ENCODE results near the gene CDCA4. TPM values are rescaled to one million over a fixed set of nuclear protein-coding genes. Genes with fewer than 3 reads are reported as not detected.

The CDCA4 gene
- total RNA-seq, 6 experiments from 2014 or later, result 11.6 to 20.3 (median 18.4) TPM

DNA sequence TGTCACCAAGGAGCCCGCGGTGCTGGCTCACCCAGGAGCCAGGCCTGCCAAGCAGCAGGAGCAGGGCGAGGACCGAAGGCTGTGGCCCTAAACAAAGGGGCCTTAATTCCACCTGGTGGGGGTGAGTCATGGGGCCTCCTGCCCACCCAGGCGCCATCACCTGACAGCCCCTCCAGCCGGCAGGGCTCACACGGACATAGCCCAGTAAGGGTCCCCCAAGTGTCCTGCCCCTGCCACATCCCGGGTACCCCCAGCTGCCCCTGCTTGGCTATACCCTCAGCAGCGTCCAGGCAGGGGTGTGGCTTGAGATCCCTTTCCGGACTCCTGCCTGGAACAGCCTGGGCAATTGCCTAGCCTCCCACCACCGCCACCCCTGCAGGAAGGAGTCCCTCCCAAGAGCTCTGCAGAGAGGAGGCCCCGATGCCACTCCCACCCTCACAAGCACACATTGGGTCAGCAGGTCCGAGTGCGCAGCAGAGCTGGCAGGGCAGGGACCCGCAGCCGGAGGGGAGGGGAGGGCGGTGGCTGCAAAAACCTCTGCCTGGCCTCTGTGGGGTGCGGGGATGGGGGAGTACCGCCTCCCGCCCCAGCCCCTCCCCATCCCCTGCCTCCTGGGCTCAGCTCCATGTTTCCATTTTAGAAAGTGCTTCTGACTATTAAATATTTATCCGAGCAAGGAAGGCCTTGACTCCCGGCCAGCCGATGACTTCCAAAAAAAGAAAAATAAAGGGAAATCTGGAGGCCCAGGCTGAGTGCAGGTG lies 47.3 kb downstream of the CDCA4 start:
- no peaks in the 10 kb centered on the region for H3K27me3 Mint-ChIP-seq (ENCODE audit: insufficient read depth)
- TF ChIP-seq, protein P1, sequence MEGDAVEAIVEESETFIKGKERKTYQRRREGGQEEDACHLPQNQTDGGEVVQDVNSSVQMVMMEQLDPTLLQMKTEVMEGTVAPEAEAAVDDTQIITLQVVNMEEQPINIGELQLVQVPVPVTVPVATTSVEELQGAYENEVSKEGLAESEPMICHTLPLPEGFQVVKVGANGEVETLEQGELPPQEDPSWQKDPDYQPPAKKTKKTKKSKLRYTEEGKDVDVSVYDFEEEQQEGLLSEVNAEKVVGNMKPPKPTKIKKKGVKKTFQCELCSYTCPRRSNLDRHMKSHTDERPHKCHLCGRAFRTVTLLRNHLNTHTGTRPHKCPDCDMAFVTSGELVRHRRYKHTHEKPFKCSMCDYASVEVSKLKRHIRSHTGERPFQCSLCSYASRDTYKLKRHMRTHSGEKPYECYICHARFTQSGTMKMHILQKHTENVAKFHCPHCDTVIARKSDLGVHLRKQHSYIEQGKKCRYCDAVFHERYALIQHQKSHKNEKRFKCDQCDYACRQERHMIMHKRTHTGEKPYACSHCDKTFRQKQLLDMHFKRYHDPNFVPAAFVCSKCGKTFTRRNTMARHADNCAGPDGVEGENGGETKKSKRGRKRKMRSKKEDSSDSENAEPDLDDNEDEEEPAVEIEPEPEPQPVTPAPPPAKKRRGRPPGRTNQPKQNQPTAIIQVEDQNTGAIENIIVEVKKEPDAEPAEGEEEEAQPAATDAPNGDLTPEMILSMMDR (IDR thresholded peaks at IDR 0.05), result no peak
- peak; percentile 75 for DNase-seq
- H3K27ac Mint-ChIP-seq, result peak overlapping the region; percentile 87
- H3K9me3 Mint-ChIP-seq, result no peaks in the 10 kb centered on the region
- no peaks in the 10 kb centered on the region for H3K36me3 Mint-ChIP-seq (ENCODE audit: low read depth)
- peak overlapping the region; percentile 57 for H3K4me3 Mint-ChIP-seq
- peaks cover 59% of the 10 kb centered on the region for H3K4me1 Mint-ChIP-seq (ENCODE audit: low read depth)

DNA sequence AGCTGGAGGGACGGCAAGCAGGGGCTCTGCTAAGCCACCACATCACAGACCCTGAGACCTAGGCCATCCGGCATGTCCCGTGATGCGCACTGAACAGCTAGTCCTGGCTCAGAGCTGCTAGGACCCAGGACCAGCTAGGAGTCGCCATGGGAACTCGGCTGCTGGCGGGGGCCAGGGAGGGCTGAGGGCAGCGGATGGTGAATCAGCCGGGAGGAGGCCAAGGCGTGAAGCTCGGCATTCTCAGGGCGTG lies 47.8 kb downstream of the CDCA4 start:
- peaks cover 64% of the 10 kb centered on the region for H3K4me1 Mint-ChIP-seq (ENCODE audit: low read depth)

DNA sequence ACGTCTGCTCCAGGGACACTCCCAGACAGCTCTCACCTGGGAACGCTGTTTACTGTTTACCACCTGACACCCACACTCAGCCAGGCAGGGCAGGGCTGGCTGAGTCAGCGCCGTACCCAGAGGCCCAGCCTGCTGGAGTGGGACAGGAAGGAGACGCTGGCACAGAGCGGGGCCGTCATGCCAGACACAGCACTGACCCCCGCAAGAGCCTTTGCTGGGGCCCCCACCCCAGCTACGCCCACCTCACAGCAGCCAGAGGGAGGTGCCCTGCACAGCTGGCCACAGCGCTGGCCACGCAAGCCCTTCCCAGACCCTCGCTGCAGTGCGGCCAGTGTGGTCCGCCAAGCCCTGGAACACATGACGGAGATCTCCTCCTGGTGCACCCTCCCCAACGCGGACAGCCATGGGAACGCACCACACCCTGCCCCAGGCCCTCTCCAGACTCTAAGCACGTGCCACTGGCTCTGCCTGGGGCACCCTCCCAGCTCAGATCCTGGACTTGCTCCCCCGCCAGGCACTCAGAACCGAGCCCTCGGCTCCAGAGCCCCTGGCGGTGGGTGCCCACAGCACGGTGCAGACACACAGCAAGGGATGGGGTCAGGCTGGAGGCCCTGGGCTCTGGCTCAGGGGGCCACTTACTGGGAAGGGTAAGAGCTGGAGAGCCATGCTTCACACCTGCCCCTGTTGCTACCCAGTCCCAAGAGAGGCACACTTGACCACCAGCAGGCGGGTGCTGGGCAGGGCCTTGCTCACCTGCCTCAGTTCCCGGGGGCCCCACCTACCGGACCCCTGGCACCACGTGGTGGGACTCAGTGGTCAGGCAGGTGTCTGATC lies 48.4 kb downstream of the CDCA4 start:
- Mint-ChIP-seq H3K27ac (peak overlapping the region; percentile 87), H3K4me3 (no peak overlapping the region), H3K4me1 (ENCODE audit: low read depth) (peaks cover 66% of the 10 kb centered on the region), H3K27me3 (ENCODE audit: insufficient read depth) (no peaks in the 10 kb centered on the region), H3K36me3 (ENCODE audit: low read depth) (no peaks in the 10 kb centered on the region), H3K9me3 (no peaks in the 10 kb centered on the region)
- DNase-seq, result no peak
- TF ChIP-seq, protein P1 (IDR thresholded peaks at IDR 0.05), result no peak; the same call in 1 of the 2 replicates

More for the DNA sequence above, 47.8 kb downstream of the CDCA4 start:
- H3K27me3 Mint-ChIP-seq (ENCODE audit: insufficient read depth), result no peaks in the 10 kb centered on the region
- TF ChIP-seq, protein P1 (IDR thresholded peaks at IDR 0.05), result no peak
- peak overlapping the region; percentile 50 for H3K4me3 Mint-ChIP-seq
- peak; percentile 95 for DNase-seq
- H3K36me3 Mint-ChIP-seq (ENCODE audit: low read depth), result no peaks in the 10 kb centered on the region
- peak overlapping the region; percentile 87 for H3K27ac Mint-ChIP-seq
- no peaks in the 10 kb centered on the region for H3K9me3 Mint-ChIP-seq

DNA sequence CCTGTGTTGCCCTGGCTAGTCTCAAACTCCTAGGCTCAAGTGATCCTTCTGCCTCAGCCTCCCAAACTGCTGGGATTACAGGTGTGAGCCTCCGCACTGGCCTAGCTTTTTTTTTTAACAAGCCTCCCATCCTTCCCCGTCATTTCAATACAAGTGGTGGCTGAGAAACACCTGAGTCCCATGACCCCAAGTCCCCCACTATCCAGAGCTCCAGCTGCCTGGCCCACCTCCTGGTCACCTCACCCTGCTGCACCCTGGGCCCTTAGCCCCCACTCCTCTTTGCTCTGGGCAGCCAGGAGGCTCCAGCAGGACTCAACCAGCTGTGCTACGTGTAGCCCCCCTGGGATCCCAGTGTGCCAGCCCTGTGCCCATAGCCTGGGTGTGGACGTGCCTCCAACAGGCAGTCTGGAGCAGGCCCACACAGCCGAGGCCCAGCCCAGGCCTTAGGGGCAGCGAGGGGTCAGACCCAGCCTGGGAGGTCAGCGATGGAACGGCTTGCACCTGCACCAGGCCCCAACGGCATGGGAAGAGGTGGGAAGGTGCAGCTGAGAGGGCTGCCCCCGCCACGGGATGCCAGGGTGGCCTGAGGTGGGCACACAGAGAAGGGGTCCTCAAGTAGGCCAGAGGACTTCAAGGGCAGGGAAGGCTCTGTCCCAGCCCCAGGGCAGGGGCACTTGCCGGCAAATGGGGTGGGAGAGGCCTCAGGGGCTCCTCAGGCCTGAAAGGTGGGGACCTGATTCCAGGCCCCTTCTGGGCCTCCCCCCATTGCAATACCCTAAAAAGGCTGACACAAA lies 49.2 kb downstream of the CDCA4 start:
- H3K4me1 Mint-ChIP-seq (ENCODE audit: low read depth), result peaks cover 65% of the 10 kb centered on the region
- H3K4me3 Mint-ChIP-seq, result no peak overlapping the region
- DNase-seq, result no peak
- H3K9me3 Mint-ChIP-seq, result no peaks in the 10 kb centered on the region
- H3K36me3 Mint-ChIP-seq (ENCODE audit: low read depth), result no peaks in the 10 kb centered on the region
- TF ChIP-seq, protein P1 (IDR thresholded peaks at IDR 0.05), result no peak
- H3K27me3 Mint-ChIP-seq (ENCODE audit: insufficient read depth), result no peaks in the 10 kb centered on the region
- peak overlapping the region; percentile 87 for H3K27ac Mint-ChIP-seq

DNA sequence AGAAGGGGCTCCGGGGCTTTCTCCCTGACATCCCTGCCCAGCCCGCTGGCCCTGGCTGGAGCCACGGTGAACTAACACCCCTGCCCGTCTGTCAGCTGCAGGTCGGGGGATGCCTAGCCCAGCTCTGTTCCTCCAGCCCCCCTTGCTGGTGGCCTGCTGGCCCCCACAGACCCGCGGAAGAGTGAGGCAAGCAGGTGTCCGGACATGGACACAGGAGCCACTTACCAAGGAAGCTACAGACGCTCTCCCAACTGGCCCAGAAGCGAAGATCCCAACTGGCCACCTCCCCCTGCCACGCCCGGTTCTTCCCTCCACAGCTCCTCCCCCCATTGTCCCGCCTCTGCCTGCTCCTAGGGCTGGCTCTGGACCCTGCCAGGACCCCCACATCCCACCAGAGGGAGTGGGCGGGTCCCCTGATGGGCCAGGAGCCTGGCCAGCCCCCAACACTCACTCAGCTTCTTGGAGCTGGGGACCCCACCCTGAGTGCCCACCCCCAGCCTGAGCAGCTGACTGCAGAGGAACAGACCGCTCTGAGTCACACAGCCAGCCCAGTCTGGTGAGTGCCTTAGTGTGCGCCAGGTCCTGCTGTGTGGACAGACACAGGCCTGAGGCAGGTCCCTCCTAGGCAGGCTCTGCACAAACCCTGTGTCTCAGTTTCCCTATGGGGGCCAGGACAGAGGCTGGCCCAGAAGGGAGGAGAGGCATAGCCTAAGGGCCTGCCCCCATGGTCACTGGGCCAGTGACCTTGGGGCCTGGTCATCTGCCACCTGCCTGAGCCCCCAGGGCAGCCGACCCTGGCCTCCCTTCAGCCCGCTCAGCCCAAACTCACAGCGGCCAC lies 50.4 kb downstream of the CDCA4 start:
- Mint-ChIP-seq H3K27ac (peak overlapping the region; percentile 84), H3K36me3 (ENCODE audit: low read depth) (no peaks in the 10 kb centered on the region)
- DNase-seq, result peak; percentile 81

More for the DNA sequence above, 50.4 kb downstream of the CDCA4 start:
- Mint-ChIP-seq H3K4me3 (peak overlapping the region; percentile 90), H3K9me3 (no peaks in the 10 kb centered on the region), H3K27me3 (ENCODE audit: insufficient read depth) (no peaks in the 10 kb centered on the region), H3K4me1 (ENCODE audit: low read depth) (peaks cover 56% of the 10 kb centered on the region)
- TF ChIP-seq, protein P1 (IDR thresholded peaks at IDR 0.05), result 0 out of 2 replicates have a peak, but pooled peaks have one; percentile 6
